ENCODE measurements around the gene ARHGAP26. TPM values are rescaled to one million over a fixed set of nuclear protein-coding genes. Genes with fewer than 3 reads are reported as not detected.

Gene ARHGAP26
- total RNA-seq, 4 donors from 2014 or later: 11.1 to 36.1 (median 21.8) TPM

DNA sequence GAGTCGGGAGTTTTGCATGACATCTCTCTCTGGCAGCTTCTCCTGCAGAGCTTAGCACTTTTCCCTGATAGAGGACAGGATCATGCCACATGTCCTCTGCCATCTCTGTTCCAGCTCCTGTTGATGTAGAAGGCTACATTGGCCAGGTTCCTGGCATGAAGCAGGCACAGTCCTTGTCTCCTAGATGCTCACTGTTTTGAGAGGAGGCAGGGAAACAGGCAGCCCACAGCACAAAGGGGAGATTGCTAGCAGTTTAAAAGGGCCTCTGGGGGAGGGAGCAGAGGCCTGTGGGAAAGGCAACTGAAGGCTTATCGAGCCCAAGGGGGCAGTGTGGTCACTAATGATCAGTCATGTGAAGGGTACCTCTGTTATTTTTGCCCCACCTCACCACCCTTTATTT lies 10.7 kb downstream of the ARHGAP26 start:
- Histone ChIP-seq H3K9me3 (no peaks in the 10 kb centered on the region), H3K27me3 (no peaks in the 10 kb centered on the region), H3K36me3 (no peaks in the 10 kb centered on the region), H3K27ac (no peak overlapping the region), H3K4me1 (peaks cover 28% of the 10 kb centered on the region), H3K4me3 (no peak overlapping the region)
- no peak for DNase-seq (ENCODE audit: low spot score in 2 of 2)
- TF ChIP-seq POLR2AphosphoS5 (IDR thresholded peaks at IDR 0.05) (no peak), POLR2A (IDR thresholded peaks at IDR 0.05) (no peak)
- TF ChIP-seq, protein P1, sequence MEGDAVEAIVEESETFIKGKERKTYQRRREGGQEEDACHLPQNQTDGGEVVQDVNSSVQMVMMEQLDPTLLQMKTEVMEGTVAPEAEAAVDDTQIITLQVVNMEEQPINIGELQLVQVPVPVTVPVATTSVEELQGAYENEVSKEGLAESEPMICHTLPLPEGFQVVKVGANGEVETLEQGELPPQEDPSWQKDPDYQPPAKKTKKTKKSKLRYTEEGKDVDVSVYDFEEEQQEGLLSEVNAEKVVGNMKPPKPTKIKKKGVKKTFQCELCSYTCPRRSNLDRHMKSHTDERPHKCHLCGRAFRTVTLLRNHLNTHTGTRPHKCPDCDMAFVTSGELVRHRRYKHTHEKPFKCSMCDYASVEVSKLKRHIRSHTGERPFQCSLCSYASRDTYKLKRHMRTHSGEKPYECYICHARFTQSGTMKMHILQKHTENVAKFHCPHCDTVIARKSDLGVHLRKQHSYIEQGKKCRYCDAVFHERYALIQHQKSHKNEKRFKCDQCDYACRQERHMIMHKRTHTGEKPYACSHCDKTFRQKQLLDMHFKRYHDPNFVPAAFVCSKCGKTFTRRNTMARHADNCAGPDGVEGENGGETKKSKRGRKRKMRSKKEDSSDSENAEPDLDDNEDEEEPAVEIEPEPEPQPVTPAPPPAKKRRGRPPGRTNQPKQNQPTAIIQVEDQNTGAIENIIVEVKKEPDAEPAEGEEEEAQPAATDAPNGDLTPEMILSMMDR (IDR thresholded peaks at IDR 0.05): no peak
- WGBS: 75% methylated on average over 2 of the region's 2 CpGs

GRCh38 chr5:142782976-142783530 lies 12.9 kb downstream of the ARHGAP26 start:
- H3K9me3 ChIP-seq: no peaks in the 10 kb centered on the region
- no peak overlapping the region for H3K4me3 ChIP-seq
- WGBS: 70% methylated on average over 8 of the region's 8 CpGs
- DNase-seq (ENCODE audit: low spot score in 2 of 2): no peak
- no peaks in the 10 kb centered on the region for H3K36me3 ChIP-seq
- no peaks in the 10 kb centered on the region for H3K27me3 ChIP-seq
- H3K27ac ChIP-seq: peak overlapping the region; percentile 35
- peaks cover 28% of the 10 kb centered on the region for H3K4me1 ChIP-seq
- TF ChIP-seq EP300 (IDR thresholded peaks at IDR 0.05) (no peak), POLR2A (IDR thresholded peaks at IDR 0.05) (no peak), POLR2AphosphoS5 (IDR thresholded peaks at IDR 0.05) (no peak)
- TF ChIP-seq, protein P1 (IDR thresholded peaks at IDR 0.05): no peak

GRCh38 chr5:142783601-142784341 lies 13.6 kb downstream of the ARHGAP26 start:
- WGBS: 66% methylated on average over 7 of the region's 9 CpGs
- Histone ChIP-seq H3K36me3 (no peaks in the 10 kb centered on the region), H3K27me3 (no peaks in the 10 kb centered on the region), H3K4me3 (peak overlapping the region; percentile 12), H3K4me1 (peaks cover 28% of the 10 kb centered on the region), H3K27ac (peak overlapping the region; percentile 35), H3K9me3 (no peaks in the 10 kb centered on the region)
- DNase-seq (ENCODE audit: low spot score in 2 of 2): peak in 1 of 2 donors; percentile 81
- TF ChIP-seq POLR2AphosphoS5 (IDR thresholded peaks at IDR 0.05): no peak
- TF ChIP-seq, protein P1 (IDR thresholded peaks at IDR 0.05): no peak
- TF ChIP-seq EP300 (IDR thresholded peaks at IDR 0.05): no peak
- TF ChIP-seq POLR2A (IDR thresholded peaks at IDR 0.05): no peak

DNA sequence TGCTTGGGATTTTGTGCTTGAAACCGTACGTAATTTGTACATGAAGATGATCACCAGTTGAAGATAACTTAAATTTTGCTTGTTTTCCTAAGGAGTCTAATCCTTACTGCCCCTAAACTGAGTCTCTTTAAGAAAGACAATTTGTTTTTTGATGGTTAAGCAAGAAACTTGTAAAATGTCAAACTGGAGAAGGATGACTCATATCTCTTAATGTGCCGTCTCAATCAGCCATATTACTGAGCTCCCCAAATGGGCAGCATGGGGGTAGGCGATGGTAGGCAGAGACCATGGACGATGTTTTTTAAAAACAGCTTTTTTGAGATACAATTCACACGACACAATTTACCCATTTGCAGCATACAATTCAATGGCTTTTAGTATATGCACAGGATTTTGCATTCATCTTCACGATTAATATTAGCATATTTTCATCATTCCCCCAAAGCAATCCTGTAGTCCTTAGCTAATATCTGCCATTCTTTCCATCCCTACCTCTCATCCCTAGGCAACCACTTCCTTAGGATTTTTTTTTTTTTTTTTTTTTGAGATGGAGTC lies 14.3 kb downstream of the ARHGAP26 start:
- TF ChIP-seq POLR2A (IDR thresholded peaks at IDR 0.05): no peak
- no peak for TF ChIP-seq POLR2AphosphoS5 (IDR thresholded peaks at IDR 0.05)
- TF ChIP-seq EP300 (IDR thresholded peaks at IDR 0.05): no peak
- TF ChIP-seq, protein P1 (IDR thresholded peaks at IDR 0.05): no peak
- H3K4me1 ChIP-seq: peaks cover 21% of the 10 kb centered on the region
- H3K27ac ChIP-seq: peak overlapping the region; percentile 13
- H3K36me3 ChIP-seq: no peaks in the 10 kb centered on the region
- no peak for DNase-seq (ENCODE audit: low spot score in 2 of 2)
- whole genome bisulfite sequencing: 82% methylated on average over 7 of the region's 7 CpGs
- H3K27me3 ChIP-seq: no peaks in the 10 kb centered on the region
- no peaks in the 10 kb centered on the region for H3K9me3 ChIP-seq
- H3K4me3 ChIP-seq: no peak overlapping the region

- WGBS: 93% methylated on average over 5 of the region's 5 CpGs
- Histone ChIP-seq H3K4me1 (peaks cover 19% of the 10 kb centered on the region), H3K9me3 (no peaks in the 10 kb centered on the region), H3K27ac (no peak overlapping the region), H3K36me3 (no peaks in the 10 kb centered on the region), H3K27me3 (no peaks in the 10 kb centered on the region), H3K4me3 (no peak overlapping the region)
- DNase-seq (ENCODE audit: low spot score in 2 of 2): no peak
- TF ChIP-seq, protein P1 (IDR thresholded peaks at IDR 0.05): no peak
- TF ChIP-seq POLR2AphosphoS5 (IDR thresholded peaks at IDR 0.05) (no peak), EP300 (IDR thresholded peaks at IDR 0.05) (no peak), POLR2A (IDR thresholded peaks at IDR 0.05) (no peak)
Measured at GRCh38 chr5:142785206-142785605, 15.0 kb downstream of the ARHGAP26 start.
